BE2C (cell line): Measurements from ENCODE around the gene EBF4.

ENCODE experiments used
- DNase-seq: peaks from one replicate; pipeline ENCODE4 v3.0.0-alpha.2; 2020
- H3K27me3 ChIP-seq: fragments of 250-450 bp; sonication (Bioruptor Pico); 2 replicates; pipeline ENCODE4 v1.5.1; 2020; ENCODE audit warnings: mild to moderate bottlenecking
- H3K36me3 ChIP-seq: fragments of 250-450 bp; sonication (Bioruptor Pico); 2 replicates; pipeline ENCODE4 v1.5.1; 2020; ENCODE audit warnings: mild to moderate bottlenecking
- H3K4me1 ChIP-seq: fragments of 250-450 bp; sonication (Bioruptor Pico); 2 replicates; pipeline ENCODE4 v1.5.1; 2020
- H3K4me3 ChIP-seq: 2 replicates; pipeline ENCODE4 v1.5.1; 2011; ENCODE audit warnings: low read depth, low read length
- H3K9me3 ChIP-seq: fragments of 250-450 bp; sonication (Bioruptor Pico); 2 replicates; pipeline ENCODE4 v1.5.1; 2020
- CTCF ChIP-seq: IDR thresholded peaks from 2 replicates; pipeline ENCODE4 v1.5.1; 2012; ENCODE audit warnings: mild to moderate bottlenecking, low read depth, low read length

The EBF4 gene

GRCh38 chr20:2653556-2654383 is 38.8 kb upstream of the EBF4 start:
- no peaks in the 10 kb centered on the region for H3K27me3 ChIP-seq
- no peaks in the 10 kb centered on the region for H3K4me1 ChIP-seq
- DNase-seq, result no peak
- H3K36me3 ChIP-seq, result peaks cover 58% of the 10 kb centered on the region
- no peak for TF ChIP-seq CTCF
- no peaks in the 10 kb centered on the region for H3K9me3 ChIP-seq
- H3K4me3 ChIP-seq, result peak overlapping the region; percentile 95

- H3K4me1 ChIP-seq, result no peaks in the 10 kb centered on the region
- H3K36me3 ChIP-seq, result peaks cover 58% of the 10 kb centered on the region
- no peaks in the 10 kb centered on the region for H3K27me3 ChIP-seq
- no peak for TF ChIP-seq CTCF
- no peak for DNase-seq
- peak overlapping the region; percentile 95 for H3K4me3 ChIP-seq
- no peaks in the 10 kb centered on the region for H3K9me3 ChIP-seq
Observed at GRCh38 chr20:2654384-2654822, 38.2 kb upstream of the EBF4 start.

- no peaks in the 10 kb centered on the region for H3K9me3 ChIP-seq
- peak overlapping the region; percentile 95 for H3K4me3 ChIP-seq
- peaks cover 58% of the 10 kb centered on the region for H3K36me3 ChIP-seq
Observed at GRCh38 chr20:2654831-2655230, 37.7 kb upstream of the EBF4 start.

GRCh38 chr20:2655331-2656116 is 37.1 kb upstream of the EBF4 start:
- no peak for TF ChIP-seq CTCF
- H3K27me3 ChIP-seq, result no peaks in the 10 kb centered on the region
- no peak for DNase-seq
- H3K36me3 ChIP-seq, result peaks cover 58% of the 10 kb centered on the region
- no peaks in the 10 kb centered on the region for H3K4me1 ChIP-seq
- no peak overlapping the region for H3K4me3 ChIP-seq
- H3K9me3 ChIP-seq, result no peaks in the 10 kb centered on the region

More at GRCh38 chr20:2654831-2655230, 37.7 kb upstream of the EBF4 start:
- no peaks in the 10 kb centered on the region for H3K4me1 ChIP-seq
- TF ChIP-seq CTCF, result no peak
- DNase-seq, result no peak
- no peaks in the 10 kb centered on the region for H3K27me3 ChIP-seq

GRCh38 chr20:2656471-2657117 is 36.0 kb upstream of the EBF4 start:
- no peaks in the 10 kb centered on the region for H3K4me1 ChIP-seq
- DNase-seq, result no peak
- no peaks in the 10 kb centered on the region for H3K9me3 ChIP-seq
- peaks cover 58% of the 10 kb centered on the region for H3K36me3 ChIP-seq
- TF ChIP-seq CTCF, result no peak
- no peaks in the 10 kb centered on the region for H3K27me3 ChIP-seq
- no peak overlapping the region for H3K4me3 ChIP-seq
